Fibroblast of mammary gland (primary cell): ENCODE data around the gene PLAC8L1.

Experiments
- DNase-seq: peaks from one replicate; pipeline ENCODE4 v3.0.0-alpha.2; 2010; ENCODE audit warnings: low read depth
- H3K4me3 ChIP-seq: 2 replicates; pipeline ENCODE4 v1.5.1; 2011; ENCODE audit warnings: low read depth, mild to moderate bottlenecking, low read length, moderate library complexity; ENCODE audit not compliant: control insufficient read depth
- TF ChIP-seq, protein P1 (sequence below): conservative IDR thresholded peaks from 2 replicates; pipeline ENCODE4 v1.5.1; 2011; ENCODE audit warnings: low read depth, low read length, inconsistent platforms; ENCODE audit not compliant: control insufficient read depth, insufficient read depth

PLAC8L1 gene

DNA sequence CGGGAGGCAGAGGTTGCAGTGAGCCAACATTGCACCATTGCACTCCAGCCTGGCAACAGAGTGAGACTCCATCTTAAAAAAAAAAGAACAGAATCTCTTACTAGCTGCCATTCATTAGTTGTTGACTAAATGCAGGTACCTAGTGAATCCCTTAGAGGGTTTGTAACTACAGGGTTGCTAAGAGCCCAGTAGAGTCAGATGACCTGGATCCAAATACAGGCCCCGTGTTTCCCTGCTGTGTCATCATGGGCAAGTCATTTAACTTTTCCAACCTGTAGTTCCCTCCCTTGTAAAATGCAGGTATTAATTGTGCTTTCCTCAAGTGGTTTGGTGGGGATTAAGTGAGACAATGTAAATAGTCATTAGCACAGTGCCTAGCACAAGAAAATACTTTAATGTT, 32.8 kb downstream of the PLAC8L1 start:
- no peak overlapping the region for H3K4me3 ChIP-seq
- TF ChIP-seq, protein P1, sequence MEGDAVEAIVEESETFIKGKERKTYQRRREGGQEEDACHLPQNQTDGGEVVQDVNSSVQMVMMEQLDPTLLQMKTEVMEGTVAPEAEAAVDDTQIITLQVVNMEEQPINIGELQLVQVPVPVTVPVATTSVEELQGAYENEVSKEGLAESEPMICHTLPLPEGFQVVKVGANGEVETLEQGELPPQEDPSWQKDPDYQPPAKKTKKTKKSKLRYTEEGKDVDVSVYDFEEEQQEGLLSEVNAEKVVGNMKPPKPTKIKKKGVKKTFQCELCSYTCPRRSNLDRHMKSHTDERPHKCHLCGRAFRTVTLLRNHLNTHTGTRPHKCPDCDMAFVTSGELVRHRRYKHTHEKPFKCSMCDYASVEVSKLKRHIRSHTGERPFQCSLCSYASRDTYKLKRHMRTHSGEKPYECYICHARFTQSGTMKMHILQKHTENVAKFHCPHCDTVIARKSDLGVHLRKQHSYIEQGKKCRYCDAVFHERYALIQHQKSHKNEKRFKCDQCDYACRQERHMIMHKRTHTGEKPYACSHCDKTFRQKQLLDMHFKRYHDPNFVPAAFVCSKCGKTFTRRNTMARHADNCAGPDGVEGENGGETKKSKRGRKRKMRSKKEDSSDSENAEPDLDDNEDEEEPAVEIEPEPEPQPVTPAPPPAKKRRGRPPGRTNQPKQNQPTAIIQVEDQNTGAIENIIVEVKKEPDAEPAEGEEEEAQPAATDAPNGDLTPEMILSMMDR, result no peak

DNA sequence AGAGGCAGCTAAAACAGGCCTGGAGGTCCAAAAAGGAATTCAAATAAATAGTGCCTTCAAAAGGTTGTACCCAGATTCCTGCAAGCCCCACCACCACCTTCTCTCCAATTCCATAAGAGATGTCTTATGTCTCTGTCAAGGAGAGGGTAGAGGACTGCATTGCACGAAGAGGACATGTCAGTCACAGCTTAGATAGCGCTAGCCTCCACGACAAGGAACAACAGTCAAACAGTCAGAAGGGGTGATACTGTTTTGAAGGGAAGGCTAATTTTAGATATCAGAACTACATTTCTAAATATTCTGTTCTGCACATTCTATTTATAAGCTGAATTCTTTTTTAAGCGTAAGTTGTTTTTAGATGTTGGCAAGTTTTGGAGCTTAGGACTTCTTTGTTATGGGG, 34.2 kb downstream of the PLAC8L1 start:
- no peak overlapping the region for H3K4me3 ChIP-seq
- TF ChIP-seq, protein P1, result no peak
- DNase-seq, result no peak

More for the DNA sequence above, 32.8 kb downstream of the PLAC8L1 start:
- DNase-seq, result no peak

DNA sequence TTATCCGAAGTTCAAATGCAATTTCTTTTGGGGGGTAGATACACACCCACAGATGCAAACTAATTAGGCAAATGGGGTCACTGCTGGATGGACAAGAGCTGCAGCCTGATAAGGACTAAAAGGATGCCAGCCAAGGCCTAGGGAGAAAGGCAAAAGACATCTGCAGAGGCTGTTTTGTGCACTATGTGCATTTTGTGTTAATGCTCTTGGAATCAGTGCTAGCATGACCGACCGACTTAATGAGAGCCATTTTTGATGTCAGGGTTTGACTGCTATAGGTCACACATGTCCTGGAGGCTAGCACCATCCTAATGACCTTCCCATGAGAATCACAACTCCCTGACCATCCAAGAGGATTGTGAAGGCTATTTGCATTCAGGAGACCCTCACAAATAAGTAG, 34.6 kb downstream of the PLAC8L1 start:
- DNase-seq, result no peak
- no peak overlapping the region for H3K4me3 ChIP-seq
- TF ChIP-seq, protein P1, result no peak

DNA sequence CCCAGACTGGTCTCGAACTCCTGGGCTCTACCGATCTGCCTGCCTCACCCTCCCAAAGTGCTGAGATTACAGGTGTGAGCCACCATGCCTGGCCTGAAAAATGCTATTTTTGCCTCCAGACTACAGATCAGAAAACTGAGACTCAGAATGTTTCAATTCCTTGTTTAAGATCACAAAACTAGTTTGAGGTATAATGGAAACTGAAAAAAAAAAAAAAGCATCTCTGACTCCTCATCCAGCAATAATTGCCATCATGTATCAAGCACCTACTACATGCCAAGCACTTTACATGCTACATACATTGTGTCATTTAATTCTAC, 35.6 kb downstream of the PLAC8L1 start:
- TF ChIP-seq, protein P1, result no peak
- no peak for DNase-seq
- H3K4me3 ChIP-seq, result no peak overlapping the region

DNA sequence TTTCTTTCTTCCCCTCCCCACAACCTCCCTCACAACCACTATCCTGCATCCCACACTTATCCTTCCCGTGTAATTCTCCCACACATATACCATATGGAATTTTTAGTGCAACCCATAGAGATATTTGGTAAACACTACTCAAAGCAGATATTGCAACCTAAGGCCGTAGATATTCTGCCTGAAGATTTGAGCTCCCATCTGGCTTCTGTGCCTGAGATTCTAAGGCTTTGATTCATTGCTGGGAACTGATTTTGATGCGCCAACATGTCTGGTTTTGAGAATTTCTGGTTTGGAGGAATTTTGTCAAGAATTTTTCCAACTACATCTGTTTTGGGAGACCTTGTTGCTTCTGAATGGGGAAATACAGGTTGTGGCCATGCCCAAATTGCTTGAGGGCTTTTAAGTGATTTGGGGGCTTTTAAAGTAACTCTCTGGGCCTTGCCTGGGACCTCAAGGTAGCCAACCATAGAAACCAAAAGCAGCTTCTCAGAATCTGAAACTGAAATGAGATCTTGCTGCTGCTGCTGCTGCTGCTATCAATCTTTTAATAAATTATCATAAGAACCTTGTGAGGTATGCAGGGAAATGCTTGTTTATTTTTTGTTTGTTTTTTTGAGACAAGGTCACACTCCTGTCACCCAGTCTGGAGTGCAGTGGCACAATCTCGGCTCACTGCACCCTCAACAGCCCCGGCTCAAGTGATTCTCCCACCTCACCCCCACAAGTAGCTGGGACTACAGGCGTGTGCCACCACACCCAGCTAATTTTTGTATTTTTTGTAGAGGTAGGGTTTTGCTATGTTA, 36.2 kb downstream of the PLAC8L1 start:
- DNase-seq, result no peak
- TF ChIP-seq, protein P1, result no peak
- no peak overlapping the region for H3K4me3 ChIP-seq

DNA sequence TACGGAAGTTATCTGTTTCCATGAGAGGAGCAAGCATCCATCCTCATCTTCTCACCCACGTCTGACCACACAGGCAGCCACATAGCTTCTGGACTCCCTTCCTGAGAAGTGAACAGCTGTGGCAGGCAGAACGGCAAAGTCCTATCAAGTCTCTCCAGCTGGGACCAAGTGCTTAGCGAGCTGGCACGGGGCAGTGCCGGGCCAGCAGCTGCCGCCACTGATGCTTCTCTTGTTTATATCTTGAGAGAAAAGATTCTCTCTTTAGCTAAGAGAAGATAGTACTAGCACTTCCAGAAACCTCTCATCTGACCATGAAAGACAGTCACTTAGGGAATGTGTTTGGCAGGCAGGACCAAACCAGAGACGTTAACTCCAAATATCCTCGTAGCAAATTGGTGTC, 37.2 kb downstream of the PLAC8L1 start:
- TF ChIP-seq, protein P1, result no peak
- DNase-seq, result no peak
- no peak overlapping the region for H3K4me3 ChIP-seq
